Peyer's patch (tissue), 4 donors: ENCODE results near the gene CHADL. TPM values are rescaled to one million over a fixed set of nuclear protein-coding genes. Genes with fewer than 3 reads are reported as not detected.
"Not testable (repeated sequence)": the region's sequence is repeated elsewhere in the genome, so short reads cannot be mapped to it uniquely, and the experiment has no call there.

Experiments
- DNase-seq, 3 donors: peaks; one replicate each; pipeline ENCODE4 v3.0.0-alpha.2; 2017 to 2019
- H3K27ac ChIP-seq, 4 donors: fragments of 200-600 bp; sonication (generic); one replicate each; pipeline ENCODE4 v1.5.1; 2016 to 2019
- H3K27me3 ChIP-seq, 2 donors: fragments of 200-600 bp; sonication (generic); one replicate each; pipeline ENCODE4 v1.5.1; 2019
- H3K36me3 ChIP-seq, 3 donors: fragments of 200-600 bp; sonication (generic); one replicate each; pipeline ENCODE4 v1.5.1; 2016 to 2019
- H3K4me1 ChIP-seq, 4 donors: fragments of 200-600 bp; sonication (generic); one replicate each; pipeline ENCODE4 v1.5.1; 2016 to 2019
- H3K4me3 ChIP-seq, 4 donors: fragments of 200-600 bp; sonication (generic); 1 replicate in 3 of 4; 2 replicates in 1 of 4; pipeline ENCODE4 v1.5.1; 2016 to 2019; ENCODE audit warnings: mild to moderate bottlenecking in 1 of 4
- H3K9me3 ChIP-seq, 4 donors: fragments of 200-600 bp; sonication (generic); one replicate each; pipeline ENCODE4 v1.5.1; 2016 to 2019; ENCODE audit warnings: mild to moderate bottlenecking in 1 of 4
- POLR2A ChIP-seq, 2 donors: fragments of 450-650 bp; IDR thresholded peaks; one replicate each; pipeline ENCODE4 v1.5.1; 2017; ENCODE audit warnings: antibody characterized with exemption in 2 of 2, mild to moderate bottlenecking in 2 of 2, moderate library complexity in 2 of 2
- small RNA-seq, 2 donors: library from RNA; depleted of rRNA; stranded (forward); fragments of <200 nt; gene quantifications; one replicate each; pipeline ENCODE3, GENCODE V24; 2016
- total RNA-seq, 4 donors: library from RNA; depleted of rRNA; stranded (reverse); fragments of >200 nt; gene quantifications; one replicate each; pipeline ENCODE4 v1.1.0, GENCODE V29; 2016

Gene CHADL
- total RNA-seq, 4 donors from 2014 or later = 0.80 to 5.3 (median 2.3) TPM; not detected in 1

DNA sequence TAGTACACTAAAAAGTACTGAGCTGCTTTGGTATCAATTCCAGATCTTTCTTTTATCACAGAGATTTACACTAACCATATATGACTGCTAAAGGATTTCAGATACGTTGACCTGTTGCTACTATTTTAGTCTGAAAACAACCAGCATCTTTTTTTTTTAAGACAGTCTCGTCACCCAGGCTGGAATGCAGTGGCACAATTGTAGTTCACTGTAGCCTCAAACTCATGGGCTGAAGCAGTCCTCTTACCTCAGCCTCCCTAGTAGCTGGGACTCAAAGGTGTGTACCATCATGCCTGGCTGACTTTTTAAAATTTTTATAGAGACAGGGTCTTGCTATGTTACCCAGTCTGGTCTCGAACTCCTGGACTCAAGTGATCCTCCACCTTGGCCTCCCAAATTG is 59.8 kb downstream of the CHADL start:
- DNase-seq = no peak
- no peak overlapping the region for H3K4me3 ChIP-seq
- H3K4me1 ChIP-seq = no peaks in the 10 kb centered on the region
- H3K36me3 ChIP-seq = peaks cover 0 to 37% (median 0%) of the 10 kb centered on the region in 3 donors
- no peak for TF ChIP-seq POLR2A (IDR thresholded peaks at IDR 0.05)
- H3K27ac ChIP-seq = peak overlapping the region in 1 of 4 donors; percentile 18
- no peaks in the 10 kb centered on the region for H3K27me3 ChIP-seq
- no peaks in the 10 kb centered on the region for H3K9me3 ChIP-seq

- H3K4me1 ChIP-seq, H3K9me3 ChIP-seq, DNase-seq, H3K4me3 ChIP-seq, H3K27me3 ChIP-seq, H3K27ac ChIP-seq: not testable (repeated sequence)
- H3K36me3 ChIP-seq = peaks cover 0 to 43% (median 0%) of the 10 kb centered on the region in 3 donors
Measured at GRCh38 chr22:41180362-41180761, 60.4 kb downstream of the CHADL start.

Small RNA genes lying within 50 kb of the gene (small RNA-seq; reads per million reads assigned to genes)
- 0 reads per million in 2 donors for gene MIR6889

Other genes with a start within 250 kb of the CHADL start
- gene EP300, start 148.3 kb downstream of the CHADL start, total RNA-seq = 100 to 1,000 TPM; 142 to 155 (median 149) TPM
- 10 to 100 TPM; 15.0 to 41.3 (median 20.1) TPM for gene L3MBTL2, start 35.6 kb downstream of the CHADL start, total RNA-seq
- 10 to 100 TPM; 29.8 to 79.2 (median 35.8) TPM for gene RANGAP1, start 45.3 kb upstream of the CHADL start, total RNA-seq
- 10 to 100 TPM; 39.9 to 65.1 (median 60.0) TPM for gene ZC3H7B, start 60.6 kb upstream of the CHADL start, total RNA-seq
- 10 to 100 TPM in 3 of 4 donors, 1 to 10 TPM in 1; 6.6 to 42.2 (median 27.0) TPM for gene TEF, start 141.0 kb upstream of the CHADL start, total RNA-seq
- 10 to 100 TPM; 18.2 to 78.6 (median 74.4) TPM for gene TOB2, start 205.9 kb upstream of the CHADL start, total RNA-seq
- gene PHF5A, start 227.8 kb upstream of the CHADL start, total RNA-seq = 10 to 100 TPM; 20.6 to 31.3 (median 23.0) TPM
- gene ACO2, start 228.2 kb upstream of the CHADL start, total RNA-seq = 100 to 1,000 TPM; 115 to 394 (median 356) TPM